HG03442 (cell line): ENCODE data around the gene MIGA2.

Experiments
- ATAC-seq: cut with Tn5 transposase; IDR thresholded peaks from one replicate; pipeline ENCODE4 v1.9.1; 2021; ENCODE audit warnings: mild to moderate bottlenecking, moderate library complexity; ENCODE audit not compliant: unreplicated experiment

The MIGA2 gene

GRCh38 chr9:129071526-129072126 is 35.2 kb downstream of the MIGA2 start:
- no peak for ATAC-seq

- no peak for ATAC-seq
Observed at GRCh38 chr9:129072171-129072570, 35.7 kb downstream of the MIGA2 start.

- ATAC-seq, result no peak
Observed at GRCh38 chr9:129073404-129073803, 37.0 kb downstream of the MIGA2 start.

GRCh38 chr9:129074106-129074505 is 37.7 kb downstream of the MIGA2 start:
- ATAC-seq, result no peak

GRCh38 chr9:129075996-129076639 is 39.7 kb downstream of the MIGA2 start:
- no peak for ATAC-seq

- ATAC-seq, result no peak
Observed at GRCh38 chr9:129076640-129077037, 40.2 kb downstream of the MIGA2 start.

- no peak for ATAC-seq
Observed at GRCh38 chr9:129077236-129077635, 40.8 kb downstream of the MIGA2 start.

GRCh38 chr9:129078691-129079503 is 42.5 kb downstream of the MIGA2 start:
- no peak for ATAC-seq

- ATAC-seq, result no peak
Observed at GRCh38 chr9:129079829-129080228, 43.4 kb downstream of the MIGA2 start.

GRCh38 chr9:129080298-129080600 is 43.8 kb downstream of the MIGA2 start:
- ATAC-seq, result no peak

GRCh38 chr9:129080601-129081387 is 44.4 kb downstream of the MIGA2 start, which contains the start of gene DOLPP1:
Gene DOLPP1 (plus strand): TSS chr9:129081111. CDS start chr9:129081132, 21 bp downstream.
- ATAC-seq, result peak; percentile 91

GRCh38 chr9:129081388-129081904 is 45.0 kb downstream of the MIGA2 start:
- no peak for ATAC-seq

GRCh38 chr9:129084087-129084486 is 47.7 kb downstream of the MIGA2 start:
- no peak for ATAC-seq

GRCh38 chr9:129089246-129089645 is 52.8 kb downstream of the MIGA2 start:
- no peak for ATAC-seq

GRCh38 chr9:129093602-129094386 is 57.4 kb downstream of the MIGA2 start:
- ATAC-seq, result no peak

GRCh38 chr9:129094387-129095169 is 58.2 kb downstream of the MIGA2 start:
- ATAC-seq, result no peak

GRCh38 chr9:129095170-129095667 is 58.8 kb downstream of the MIGA2 start:
- ATAC-seq, result no peak

GRCh38 chr9:129095908-129096307 is 59.5 kb downstream of the MIGA2 start:
- no peak for ATAC-seq

- no peak for ATAC-seq
Observed at GRCh38 chr9:129097671-129098306, 61.4 kb downstream of the MIGA2 start.
